Measurements from ENCODE around the gene ACBD3.

Gene ACBD3

DNA sequence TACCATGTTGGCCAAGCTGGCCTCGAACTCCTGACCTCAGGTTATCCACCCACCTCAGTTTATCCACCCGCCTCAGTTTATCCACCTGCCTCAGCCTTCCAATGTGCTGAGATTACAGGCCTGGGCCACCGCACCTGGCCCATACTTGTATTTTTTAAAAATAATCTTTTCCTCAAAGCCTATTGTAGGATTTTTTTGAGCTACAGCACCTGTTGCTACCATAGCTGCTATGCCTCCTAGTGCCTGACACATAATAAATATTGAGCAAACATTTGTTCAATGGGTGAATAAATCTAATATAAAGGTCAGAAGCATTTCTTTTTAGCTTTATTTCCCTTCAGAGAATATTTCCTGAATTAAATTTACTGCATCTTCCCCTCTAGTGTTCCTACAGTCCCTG lies 15.7 kb upstream of the ACBD3 start:
- no peak for DNase-seq

DNA sequence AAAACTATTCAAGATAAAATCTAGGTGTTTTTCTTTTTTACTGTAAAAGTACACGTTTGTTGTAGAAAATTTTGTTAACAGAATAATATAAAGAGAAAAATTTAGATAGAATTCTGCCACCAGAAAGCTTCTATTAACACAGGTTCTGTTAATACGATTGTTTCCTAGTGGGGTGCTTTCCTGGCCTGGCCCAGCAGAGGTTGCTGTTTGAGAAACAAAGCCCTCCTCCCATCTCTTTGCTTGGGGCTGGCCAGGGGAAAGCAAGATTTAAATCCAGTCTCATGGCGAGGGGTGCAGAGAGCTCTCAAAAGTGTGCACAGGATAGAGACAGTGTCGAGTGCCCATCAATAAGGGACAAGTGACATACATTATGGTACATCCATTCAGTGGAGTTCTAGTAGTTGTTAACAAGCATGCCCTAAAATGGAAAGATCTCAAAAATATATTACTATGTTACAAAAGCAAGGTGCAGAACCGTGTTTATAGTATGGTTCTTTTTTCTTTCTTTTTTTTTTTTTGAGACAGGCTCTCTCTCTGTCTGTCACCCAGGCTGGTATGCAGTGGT lies 14.6 kb upstream of the ACBD3 start:
- DNase-seq, result no peak

DNA sequence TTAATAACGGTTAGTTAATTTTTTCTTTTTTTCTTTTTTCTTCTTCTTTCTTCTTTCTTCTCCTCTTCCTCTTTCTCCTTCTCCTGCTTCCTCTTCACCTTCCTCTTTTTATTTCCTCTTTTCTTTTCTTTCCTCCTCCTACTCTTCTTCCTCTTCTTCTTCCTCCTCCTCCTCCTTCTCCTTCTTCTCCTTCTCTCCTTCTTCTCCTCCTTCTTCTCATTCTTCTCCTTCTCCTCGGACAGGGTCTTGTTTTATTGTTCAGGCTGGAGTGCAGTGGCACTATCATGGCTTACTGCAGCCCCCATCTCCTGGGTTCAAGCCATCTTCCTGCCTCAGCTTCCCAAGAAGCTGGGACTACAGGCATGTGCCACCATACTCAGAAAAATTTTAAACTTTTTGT lies 13.4 kb upstream of the ACBD3 start:
- DNase-seq, result no peak

DNA sequence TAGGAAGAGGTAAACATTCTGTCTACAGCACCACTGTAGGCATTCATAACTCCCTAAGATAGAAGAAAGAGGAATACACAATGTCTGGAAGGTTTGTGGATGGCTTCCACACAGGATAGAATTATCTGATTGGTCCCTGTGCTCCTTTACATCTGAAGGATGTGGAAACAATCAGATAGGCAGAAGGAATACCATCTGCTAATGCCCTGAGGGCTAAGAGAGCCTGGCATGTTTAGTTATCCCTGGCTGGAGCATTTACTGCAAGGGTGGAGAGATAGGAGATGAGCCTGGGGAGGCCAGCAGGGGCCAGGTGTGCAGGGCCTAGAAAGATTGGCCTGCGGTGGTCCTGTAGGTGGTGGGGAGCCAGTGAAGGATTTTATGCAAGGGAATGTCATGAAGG lies 8.6 kb upstream of the ACBD3 start:
- DNase-seq, result no peak

DNA sequence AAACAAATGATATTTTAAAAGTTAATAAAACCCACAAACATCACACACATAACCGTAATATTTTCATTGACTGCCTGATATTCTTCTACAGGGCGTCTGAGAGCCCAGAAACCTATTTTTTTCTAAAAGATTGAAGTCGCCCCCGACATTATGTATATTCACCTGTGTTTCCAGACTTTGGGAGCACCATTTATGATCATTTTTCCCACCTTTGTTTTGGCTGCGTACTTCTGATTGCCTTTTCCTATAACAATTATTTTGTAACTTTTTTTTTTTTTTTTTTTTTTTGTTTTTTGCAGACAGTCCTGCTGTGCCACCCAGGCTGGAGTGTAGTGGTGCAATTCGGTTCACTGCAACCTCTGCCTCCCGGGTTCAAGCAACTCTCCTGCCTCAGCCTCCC lies 839 bp upstream of the ACBD3 start:
- DNase-seq, result no peak

DNA sequence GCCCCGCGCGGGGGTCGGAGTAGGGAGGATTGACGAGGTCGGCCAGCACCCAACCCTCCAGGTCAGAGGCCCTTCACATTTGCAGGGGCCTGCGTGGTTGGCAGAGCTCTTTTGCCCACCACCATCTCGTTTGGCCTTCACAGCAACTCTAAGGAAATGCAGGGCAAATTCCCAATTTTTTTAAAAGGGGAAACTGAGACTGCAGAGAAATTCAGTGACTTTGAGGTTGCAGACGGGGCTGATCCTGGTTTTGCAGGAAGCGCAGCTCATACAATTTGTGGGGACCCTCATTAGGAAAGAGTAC lies 430 bp upstream of the ACBD3 start:
- DNase-seq, result no peak

DNA sequence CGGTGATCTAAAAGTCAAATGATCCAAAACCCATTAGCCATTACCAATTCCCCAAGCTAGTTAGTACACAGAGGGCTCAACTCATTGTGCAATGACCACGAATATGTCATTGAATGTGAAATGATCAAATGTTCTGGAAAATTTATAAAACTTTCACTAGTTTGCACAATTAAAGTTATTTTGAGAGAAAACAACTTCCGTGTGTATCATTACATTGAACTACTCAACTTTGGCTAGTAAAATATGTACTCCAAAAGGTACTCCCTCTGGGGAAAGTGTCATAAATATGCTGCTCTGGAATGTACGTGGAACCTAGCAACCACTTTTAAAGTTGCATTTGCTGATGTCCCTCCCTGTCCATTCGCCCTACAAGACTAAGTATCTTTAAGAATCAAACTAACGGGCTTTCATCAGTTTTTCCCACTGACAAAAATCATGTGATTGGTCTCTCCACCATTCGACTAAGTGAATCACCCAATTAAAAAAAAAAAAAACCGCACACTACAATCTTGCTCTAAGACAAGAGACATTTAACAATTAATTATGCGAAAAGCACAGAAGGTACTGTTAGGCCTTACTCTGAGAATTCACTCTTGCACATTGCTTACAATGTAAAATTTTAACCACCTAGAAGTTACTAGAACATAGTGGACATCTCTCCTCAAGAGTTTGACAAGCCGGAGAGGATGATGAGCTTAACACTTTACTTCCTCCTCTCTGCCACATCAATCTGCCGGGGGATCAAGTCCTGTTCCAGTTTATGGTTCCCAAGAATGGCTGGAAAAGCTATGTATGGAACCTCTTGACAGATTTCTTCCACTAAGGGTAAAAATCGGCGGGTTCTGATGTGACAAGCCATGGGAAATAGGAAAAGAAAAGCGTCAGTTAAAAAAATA lies 1.2 kb downstream of the ACBD3 start:
- DNase-seq, result peak; percentile 15

DNA sequence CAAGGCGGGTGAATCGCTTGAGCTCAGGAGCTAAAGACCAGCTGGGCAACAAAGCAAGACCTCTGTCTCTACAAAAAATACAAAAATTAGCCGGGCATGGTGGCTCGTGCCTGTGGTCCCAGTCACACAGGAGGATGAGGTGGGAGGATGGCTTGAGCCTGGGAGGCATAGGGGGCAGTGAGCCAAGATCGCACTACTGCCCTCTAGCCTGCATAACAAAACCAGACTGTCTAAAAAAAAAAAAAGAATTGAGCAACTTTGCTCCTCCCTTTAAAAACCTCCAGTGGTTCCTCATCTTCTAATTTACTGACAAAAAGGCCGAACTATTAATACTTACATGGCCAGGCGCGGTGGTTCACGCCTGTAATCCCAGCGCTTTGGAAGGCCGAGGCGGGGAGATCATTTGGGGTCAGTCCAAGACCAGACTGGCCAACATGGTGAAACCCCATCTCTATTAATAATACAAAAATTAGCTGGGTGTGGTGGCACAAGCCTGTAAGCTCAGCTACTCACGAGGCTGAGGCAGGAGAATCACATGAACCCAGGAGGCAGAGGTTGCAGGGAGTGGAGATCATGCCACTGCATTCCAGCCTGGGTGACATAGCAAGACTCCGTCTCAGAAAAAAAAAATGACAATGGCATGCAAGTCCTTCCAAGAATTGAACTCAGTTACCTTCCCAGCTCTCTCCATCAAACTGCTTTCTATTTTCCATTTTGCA lies 4.4 kb downstream of the ACBD3 start:
- DNase-seq, result no peak

DNA sequence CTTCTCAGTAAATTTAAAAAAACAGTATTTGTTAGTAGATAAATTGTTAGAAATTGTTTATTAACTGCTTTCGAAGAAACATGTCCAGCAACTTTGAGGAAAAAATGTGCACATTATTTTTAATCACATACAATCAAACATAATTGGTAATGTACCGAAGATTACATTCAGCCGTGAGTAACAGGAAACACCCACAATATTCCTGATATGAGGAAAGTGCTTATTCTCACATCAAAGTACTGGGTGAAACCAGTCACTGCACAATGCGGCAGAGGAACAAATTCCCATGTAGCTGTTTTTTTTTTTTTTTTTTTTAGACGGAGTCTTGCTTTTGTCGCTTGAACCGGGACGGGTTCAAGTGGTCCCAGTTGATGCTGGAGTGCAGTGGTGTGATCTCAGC lies 9.7 kb downstream of the ACBD3 start:
- no peak for DNase-seq

DNA sequence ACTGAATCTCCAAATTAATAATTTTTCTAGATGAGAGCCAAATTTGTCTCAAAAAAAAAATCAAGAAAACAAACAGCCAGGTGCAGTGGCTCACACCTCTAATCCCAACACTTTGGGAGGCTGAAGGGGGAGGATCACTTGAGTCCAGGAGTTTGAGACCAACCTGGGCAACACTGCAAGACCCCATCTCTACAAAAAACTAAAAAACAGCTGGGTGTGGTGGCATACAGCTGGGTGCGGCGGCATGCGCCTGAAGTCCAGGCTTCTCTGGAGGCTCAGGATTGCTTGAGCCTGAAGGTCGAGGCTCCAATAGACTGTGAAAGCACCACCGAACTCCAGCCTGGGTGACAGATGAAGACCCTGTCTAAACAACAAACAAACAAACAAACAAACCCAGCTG lies 14.0 kb downstream of the ACBD3 start:
- no peak for DNase-seq

DNA sequence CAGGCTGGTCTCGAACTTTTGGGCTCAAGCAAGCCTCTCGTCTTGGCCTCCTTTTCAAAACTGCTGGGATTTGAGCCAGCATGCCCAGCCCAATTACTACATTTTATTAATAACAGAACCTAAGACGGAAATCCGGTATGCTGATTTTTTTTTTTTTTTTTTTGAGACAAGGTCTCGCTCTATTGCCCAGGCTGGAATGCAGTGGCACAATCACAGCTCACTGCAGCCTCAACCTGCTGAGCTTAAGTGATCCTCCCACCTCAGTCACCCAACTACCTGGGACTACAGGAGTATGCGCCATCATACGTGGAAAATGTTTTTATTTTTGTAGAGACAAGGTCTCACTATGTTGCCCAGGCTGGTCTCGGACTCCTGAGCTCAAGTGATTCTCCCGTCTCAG lies 20.2 kb downstream of the ACBD3 start:
- no peak for DNase-seq

DNA sequence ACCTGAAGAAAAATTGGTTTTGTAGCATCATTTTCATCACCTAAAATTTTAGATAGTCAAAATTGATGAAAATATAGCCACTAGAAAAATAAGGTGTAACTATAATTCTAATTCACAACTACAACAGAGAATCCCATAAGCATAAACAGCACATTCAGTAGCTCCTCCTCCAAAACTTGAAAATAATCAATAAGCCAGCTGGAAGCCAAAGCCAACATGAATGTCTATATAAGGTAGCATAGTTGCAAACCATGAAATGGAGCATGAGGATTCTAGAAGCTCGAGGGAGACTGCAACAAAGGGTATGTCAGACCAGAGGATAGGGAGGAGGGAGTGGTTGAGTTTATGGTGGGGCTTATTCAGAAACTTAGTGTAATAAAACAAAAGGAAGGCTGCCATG lies 22.4 kb downstream of the ACBD3 start:
- no peak for DNase-seq

DNA sequence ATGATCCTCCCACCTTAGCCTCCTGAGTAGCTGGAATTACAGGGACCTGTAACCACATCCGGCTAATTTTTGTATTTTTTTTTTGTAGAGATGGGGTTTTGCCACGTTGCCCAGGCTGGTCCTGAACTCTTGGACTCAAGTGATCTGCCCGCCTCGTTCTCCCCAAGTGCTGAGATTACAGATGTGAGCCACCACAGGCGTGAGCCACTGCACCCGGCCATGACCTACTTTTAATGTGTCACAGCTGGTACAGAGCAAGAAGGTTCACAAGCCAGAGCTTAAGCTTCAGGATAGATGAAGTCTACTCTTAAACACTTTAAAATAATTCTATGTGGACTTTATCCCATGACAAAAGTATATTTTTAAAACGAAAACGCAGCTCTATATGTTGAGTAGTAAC lies 23.6 kb downstream of the ACBD3 start:
- DNase-seq, result no peak

DNA sequence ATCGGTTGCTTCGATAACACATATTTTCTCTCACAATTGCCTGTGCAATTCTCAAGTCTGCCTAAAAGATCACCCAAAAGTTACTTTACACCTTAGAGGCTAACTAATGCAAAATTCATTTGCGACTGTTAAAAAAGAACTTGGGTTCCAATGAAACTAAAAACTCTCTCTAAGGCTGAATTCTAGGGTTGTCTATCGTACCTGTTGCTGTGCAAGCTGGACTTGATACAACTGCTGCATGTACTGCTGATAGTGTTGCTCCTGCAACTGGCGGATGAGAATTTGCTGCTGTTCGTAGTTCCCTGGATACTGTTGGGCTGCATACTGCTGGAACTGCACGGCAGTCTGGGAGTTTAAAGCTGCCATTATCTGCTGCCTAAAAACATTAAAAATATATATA lies 27.6 kb downstream of the ACBD3 start:
- DNase-seq, result no peak

DNA sequence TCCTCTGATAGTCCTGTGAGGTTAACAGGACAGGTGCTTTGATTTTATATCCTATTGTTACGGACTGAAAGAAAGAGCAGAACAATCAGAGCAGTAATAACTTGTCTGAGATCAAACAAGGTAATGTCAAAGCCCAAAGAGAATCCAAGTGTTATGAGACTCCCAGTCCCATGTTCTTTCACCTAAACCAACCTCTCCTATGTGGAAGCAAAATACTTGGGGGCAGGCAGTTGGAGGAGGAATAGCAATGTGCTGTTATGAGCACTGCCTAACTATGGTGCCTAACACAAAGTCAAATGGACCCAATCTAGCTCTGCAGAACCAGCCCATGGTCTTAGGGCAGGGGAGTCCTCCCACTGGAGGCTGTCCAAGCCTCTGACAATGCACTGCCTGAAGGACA lies 28.1 kb downstream of the ACBD3 start:
- no peak for DNase-seq

DNA sequence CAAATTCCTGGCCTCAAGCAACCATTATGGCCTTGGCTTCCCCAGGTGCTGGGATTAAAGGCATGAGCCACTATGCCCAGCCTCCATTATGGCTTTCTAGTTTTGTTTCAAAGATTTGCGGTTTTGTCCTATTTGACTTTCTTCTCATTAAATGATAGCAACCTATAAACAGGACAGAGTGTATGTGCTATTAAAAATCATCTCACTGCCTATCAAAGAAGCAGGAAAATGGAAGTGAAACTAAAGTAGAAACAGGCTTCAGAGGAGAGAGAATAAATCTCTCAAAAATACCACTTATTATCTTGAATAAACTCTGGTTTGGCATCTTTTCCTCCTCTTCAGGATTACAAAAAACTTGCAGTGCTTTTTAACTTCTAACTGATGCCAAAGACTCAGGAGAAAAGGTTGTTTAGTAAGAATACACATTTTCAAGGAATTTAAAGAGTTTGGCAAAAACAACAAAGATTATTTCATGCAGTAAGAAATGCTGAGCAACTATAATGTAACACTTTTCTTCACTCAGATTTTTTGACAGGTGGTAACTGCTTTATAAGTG lies 28.7 kb downstream of the ACBD3 start:
- no peak for DNase-seq

DNA sequence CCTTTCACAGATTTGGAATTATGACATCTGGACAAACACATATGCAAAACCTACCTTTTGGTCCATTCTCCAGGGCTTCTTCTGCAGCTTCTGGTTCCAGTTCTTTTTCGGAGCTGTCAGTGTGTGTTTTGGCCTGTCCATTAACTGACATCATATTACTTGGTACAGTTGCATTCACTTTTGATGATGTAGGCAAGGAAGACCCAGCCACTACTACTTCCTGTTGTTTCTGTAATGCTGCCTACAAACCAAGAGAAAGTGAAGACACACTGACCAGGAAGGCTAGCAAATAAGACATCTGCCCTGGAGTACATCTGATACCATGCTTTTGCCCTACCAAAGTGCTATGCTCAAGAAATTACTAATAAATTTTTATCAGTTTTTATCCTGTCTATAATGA lies 31.9 kb downstream of the ACBD3 start:
- DNase-seq, result no peak

DNA sequence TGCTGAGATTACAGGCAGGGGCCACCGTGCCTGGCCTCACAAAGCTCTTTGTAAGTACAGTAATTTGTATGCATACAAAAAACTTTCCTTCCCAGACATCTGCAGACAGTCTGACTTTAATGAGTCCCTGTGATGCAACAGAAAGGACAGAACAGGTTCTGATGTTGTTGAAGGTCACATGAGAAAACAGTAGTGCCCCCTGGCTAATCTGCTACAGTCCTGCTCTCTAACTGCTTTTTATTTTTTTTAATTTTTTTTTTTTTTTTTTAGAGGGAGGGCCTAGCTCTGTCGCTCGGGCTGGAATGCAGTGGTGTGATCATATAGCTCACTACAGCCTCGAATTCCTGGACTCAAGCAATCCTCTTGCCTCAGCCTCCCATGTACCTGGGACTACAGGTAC lies 36.7 kb downstream of the ACBD3 start:
- DNase-seq, result no peak

DNA sequence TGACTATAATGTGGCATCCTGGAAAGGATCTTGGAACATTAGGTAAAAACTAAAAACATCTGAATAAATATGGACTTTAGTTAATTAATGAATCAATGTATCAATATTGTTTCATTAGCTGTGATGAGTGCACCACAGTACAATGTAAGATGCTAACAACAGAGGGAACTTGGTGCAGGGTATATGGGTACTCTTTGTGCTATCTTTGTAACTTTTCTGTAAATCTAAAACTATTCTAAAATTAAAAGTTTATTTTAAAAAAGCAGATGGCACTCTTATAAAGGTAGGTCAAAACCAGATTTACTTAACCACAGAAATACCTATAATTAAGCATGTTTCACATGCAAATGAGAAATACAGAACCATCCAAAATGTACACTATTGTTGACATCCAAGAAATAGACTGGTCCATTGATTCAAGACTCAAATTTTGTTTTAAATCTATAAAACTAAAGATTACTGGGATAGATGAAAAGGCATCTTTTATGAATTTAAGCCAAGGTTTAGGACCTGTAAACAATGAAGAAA lies 38.4 kb downstream of the ACBD3 start:
- no peak for DNase-seq

DNA sequence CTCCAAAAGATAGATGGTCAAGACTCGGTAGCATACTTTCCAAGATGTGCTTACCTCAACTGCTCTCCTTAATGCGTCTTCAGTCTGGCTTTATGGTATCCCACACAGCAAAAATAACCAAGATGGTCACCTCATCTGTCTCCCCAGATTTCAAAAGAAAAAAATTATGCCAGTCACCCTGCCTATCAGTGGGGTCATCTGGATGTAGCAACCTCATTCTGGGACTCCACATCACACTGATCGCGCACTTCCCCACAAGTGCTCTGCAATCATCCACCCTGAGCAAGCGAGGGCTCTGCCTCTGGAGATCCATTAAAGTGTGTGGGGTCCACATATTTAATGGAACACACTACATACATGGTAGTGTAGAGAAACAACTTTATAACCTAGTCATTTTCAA lies 42.5 kb downstream of the ACBD3 start:
- DNase-seq, result no peak

DNA sequence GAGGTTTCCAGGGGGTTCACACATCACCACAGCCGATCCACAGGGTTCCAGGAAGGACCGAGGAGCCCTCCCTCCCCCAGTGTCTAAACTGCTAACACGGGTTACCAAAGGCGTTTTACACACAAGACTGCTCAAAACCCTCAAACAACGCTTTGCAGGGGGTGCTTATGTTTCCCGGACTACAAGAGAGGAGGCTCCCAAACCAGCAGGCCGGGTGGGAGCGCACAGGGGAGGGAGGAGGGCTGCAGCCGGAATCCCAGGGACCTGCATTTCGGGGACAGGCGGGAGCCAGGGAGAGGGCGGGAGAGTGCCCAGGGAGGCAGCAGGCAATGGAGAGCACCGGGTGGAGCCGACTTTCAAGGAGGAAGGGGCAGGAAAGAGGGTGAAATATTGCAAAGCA lies 50.8 kb downstream of the ACBD3 start:
- no peak for DNase-seq

DNA sequence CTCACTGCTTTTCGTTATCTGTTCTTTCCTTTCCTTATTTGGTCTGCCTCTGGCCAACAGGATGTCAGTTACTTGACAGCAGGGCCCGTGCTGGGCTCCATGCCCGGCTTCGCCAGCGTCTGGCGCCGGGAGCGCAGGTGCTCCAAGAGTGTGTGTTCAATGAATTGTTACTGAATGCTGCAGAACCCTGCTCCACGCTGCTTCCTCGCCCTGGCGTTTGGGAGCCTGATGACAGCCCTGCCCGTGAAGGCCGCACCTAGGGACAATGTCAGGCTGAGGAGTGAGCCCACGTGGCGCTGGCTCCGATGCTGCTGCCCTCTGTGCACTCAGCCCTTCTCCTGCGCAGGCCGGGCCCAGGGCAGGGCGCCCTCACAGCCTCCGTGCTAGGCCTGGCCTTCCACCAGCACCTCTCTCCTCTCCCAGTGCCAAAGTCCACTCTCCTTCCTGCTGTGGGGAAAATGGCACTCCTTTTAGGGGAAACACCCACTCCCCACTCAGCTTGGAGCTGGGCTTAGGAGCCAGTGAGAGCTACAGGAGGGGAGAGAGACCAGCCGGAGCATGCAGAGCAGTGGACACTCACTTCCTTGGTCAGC lies 51.4 kb downstream of the ACBD3 start:
- no peak for DNase-seq
